ENCODE measurements around the gene ACSF2.

The ACSF2 gene

DNA sequence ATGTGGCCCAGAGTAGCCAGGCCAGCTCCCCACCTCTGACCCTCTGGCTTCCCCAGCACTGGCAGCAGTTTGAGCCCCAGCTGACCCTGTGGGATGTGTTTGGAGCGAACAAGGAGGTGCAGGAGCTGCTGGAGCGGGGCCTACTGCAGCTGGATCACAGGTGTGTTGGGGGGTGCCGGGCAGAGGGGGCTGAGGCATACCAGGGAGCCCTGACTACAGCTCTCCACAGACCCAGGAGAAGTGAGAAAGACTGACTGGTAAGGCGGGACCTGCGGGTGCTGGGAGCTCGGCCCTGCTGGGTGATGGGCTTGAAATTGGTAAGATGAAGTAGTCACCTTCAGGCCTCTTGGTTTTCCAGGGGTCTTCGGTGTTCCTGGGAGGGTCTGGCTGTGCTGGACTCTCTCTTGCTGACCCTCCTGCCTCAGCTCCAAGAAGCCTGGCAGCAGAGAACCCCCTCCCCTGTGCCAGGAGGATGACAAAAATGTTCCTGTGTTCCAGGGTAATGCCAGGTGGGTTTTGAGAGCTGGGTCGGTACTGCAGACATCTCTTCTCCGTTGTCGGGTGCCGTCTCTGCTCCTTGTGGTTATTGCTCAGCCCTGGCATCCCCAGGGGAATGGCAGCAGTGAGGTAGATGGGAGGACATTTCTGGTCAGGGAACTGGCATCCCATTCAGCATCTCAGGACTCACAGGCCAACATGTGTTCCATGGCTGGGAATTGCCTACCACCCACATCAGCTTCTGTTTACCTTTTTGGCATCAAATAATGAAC lies 58.6 kb downstream of the ACSF2 start:
- no peak overlapping the region for H3K4me3 ChIP-seq (ENCODE audit: low read length)
- no peaks in the 10 kb centered on the region for H3K9me3 ChIP-seq (ENCODE audit: control insufficient read depth, low read depth, low read length)
- H3K4me1 ChIP-seq (ENCODE audit: control insufficient read depth, low read depth, low read length) = no peaks in the 10 kb centered on the region
- peaks cover 24% of the 10 kb centered on the region for H3K36me3 ChIP-seq (ENCODE audit: control insufficient read depth, low read depth, low read length)
- no peaks in the 10 kb centered on the region for H3K27me3 ChIP-seq (ENCODE audit: control insufficient read depth, insufficient read depth, low read length)
- H3K9ac ChIP-seq (ENCODE audit: low read length) = no peak overlapping the region
- no peak overlapping the region for H3K27ac ChIP-seq (ENCODE audit: low read length)

DNA sequence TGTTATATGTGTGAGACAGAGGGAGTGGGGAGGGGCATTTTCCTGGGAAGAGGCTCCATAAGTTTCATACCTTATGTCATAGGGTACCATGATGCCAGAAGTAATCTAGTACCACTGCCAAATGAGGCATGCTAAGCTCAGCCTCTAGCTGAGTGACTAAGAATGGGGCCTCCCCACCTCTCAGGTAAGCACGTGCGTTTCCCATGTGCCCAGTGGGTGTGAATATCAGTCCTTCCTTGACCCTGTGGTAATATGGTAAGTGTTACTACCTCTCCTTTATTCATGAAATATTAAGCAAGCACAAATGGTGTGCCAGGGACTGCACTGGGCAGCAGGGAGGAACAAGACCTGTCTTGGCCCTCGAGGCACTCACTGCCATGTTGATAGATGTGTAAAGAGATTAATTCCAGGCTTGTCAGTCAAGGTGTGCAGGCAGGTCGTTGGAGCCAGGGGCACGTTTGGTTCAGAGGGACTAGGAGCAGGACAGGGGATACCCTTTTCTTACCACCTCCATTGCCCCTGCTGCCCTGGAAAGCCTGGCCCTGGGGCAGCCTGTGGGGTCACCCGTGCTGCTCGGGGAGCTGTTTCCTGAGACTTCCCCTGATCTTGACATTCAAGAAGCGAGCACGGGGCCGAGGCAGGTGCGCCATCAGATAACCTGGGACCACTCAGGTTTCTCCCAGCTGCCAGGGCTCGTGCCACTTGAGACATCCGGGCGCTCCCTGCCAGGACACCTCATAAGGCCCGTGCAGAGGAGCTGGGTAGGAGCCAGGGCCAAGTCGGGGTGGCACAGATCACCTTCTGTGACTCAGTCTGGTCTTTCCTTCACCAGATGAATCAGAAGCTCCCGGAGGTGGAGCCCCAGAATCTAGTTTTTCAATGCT lies 61.4 kb downstream of the ACSF2 start:
- Histone ChIP-seq H3K4me1 (ENCODE audit: control insufficient read depth, low read depth, low read length) (no peaks in the 10 kb centered on the region), H3K27me3 (ENCODE audit: control insufficient read depth, insufficient read depth, low read length) (no peaks in the 10 kb centered on the region), H3K9me3 (ENCODE audit: control insufficient read depth, low read depth, low read length) (no peaks in the 10 kb centered on the region), H3K36me3 (ENCODE audit: control insufficient read depth, low read depth, low read length) (peaks cover 19% of the 10 kb centered on the region), H3K4me3 (ENCODE audit: low read length) (no peak overlapping the region), H3K9ac (ENCODE audit: low read length) (no peak overlapping the region), H3K27ac (ENCODE audit: low read length) (no peak overlapping the region)

DNA sequence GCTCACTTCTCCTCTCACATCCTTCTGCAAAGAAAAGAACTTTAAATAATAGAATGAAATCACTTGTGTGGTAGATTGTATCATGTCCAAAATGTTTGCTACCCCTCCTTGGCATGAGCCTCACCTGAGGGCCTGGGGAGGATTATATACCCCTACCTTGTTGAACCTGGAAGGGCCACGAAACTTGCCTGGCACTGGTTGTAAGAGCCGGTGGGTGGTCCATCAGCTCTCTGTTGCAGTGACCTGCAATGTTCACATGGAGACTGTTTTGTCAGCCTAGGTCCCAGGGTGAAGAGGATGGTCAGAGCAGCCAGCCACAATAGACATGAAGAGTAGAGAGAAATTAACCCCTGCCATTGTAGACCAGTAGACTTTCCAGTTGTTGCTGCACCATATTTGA lies 62.9 kb downstream of the ACSF2 start:
- Histone ChIP-seq H3K9ac (ENCODE audit: low read length) (no peak overlapping the region), H3K9me3 (ENCODE audit: control insufficient read depth, low read depth, low read length) (no peaks in the 10 kb centered on the region), H3K27ac (ENCODE audit: low read length) (no peak overlapping the region)

DNA sequence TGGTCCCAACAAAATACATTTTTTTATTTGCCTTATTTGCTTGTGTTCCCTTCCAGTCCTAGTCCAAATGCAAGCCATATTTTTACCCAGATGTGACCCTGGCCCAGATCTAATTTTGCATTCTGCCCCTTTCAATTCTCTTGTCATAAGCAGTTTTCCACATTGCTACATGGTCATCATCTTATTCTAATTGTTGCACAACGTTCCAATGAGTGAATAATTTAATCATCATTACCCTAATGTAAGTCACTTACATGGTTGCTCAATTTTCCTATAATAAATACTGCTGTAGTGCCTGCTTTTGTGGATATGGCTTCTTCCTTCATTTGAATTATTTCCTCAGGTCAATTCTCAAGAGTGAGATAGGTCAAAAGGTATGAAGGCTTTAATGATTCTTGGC lies 65.5 kb downstream of the ACSF2 start:
- H3K9ac ChIP-seq (ENCODE audit: low read length) = no peak overlapping the region
- no peaks in the 10 kb centered on the region for H3K4me1 ChIP-seq (ENCODE audit: control insufficient read depth, low read depth, low read length)
- no peaks in the 10 kb centered on the region for H3K27me3 ChIP-seq (ENCODE audit: control insufficient read depth, insufficient read depth, low read length)
- H3K27ac ChIP-seq (ENCODE audit: low read length) = no peak overlapping the region
- no peaks in the 10 kb centered on the region for H3K9me3 ChIP-seq (ENCODE audit: control insufficient read depth, low read depth, low read length)
- H3K4me3 ChIP-seq (ENCODE audit: low read length) = no peak overlapping the region
- no peaks in the 10 kb centered on the region for H3K36me3 ChIP-seq (ENCODE audit: control insufficient read depth, low read depth, low read length)

More for the DNA sequence above, 62.9 kb downstream of the ACSF2 start:
- Histone ChIP-seq H3K4me1 (ENCODE audit: control insufficient read depth, low read depth, low read length) (no peaks in the 10 kb centered on the region), H3K27me3 (ENCODE audit: control insufficient read depth, insufficient read depth, low read length) (no peaks in the 10 kb centered on the region), H3K36me3 (ENCODE audit: control insufficient read depth, low read depth, low read length) (peaks cover 13% of the 10 kb centered on the region), H3K4me3 (ENCODE audit: low read length) (no peak overlapping the region)

DNA sequence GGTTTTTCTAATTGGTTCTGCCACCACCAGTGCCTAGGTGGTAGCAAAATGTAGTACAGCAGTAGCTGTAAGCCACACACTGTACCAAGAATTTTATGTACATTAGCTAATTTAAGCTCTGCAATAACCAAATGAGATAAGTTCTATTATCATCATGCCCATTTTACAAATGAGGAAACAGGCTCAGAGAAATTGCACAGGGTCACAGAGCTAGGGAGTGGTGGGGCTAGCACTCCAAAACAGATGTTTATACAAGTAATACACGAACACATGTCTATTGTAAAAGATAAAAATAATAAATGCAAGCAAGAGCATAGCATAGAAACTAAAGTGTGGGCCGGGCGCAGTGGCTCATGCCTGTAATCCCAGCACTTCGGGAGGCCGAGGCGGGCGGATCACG lies 66.2 kb downstream of the ACSF2 start:
- no peaks in the 10 kb centered on the region for H3K27me3 ChIP-seq (ENCODE audit: control insufficient read depth, insufficient read depth, low read length)
- no peak overlapping the region for H3K4me3 ChIP-seq (ENCODE audit: low read length)
- no peaks in the 10 kb centered on the region for H3K9me3 ChIP-seq (ENCODE audit: control insufficient read depth, low read depth, low read length)
- H3K36me3 ChIP-seq (ENCODE audit: control insufficient read depth, low read depth, low read length) = no peaks in the 10 kb centered on the region
- H3K9ac ChIP-seq (ENCODE audit: low read length) = no peak overlapping the region
- no peaks in the 10 kb centered on the region for H3K4me1 ChIP-seq (ENCODE audit: control insufficient read depth, low read depth, low read length)
- no peak overlapping the region for H3K27ac ChIP-seq (ENCODE audit: low read length)

DNA sequence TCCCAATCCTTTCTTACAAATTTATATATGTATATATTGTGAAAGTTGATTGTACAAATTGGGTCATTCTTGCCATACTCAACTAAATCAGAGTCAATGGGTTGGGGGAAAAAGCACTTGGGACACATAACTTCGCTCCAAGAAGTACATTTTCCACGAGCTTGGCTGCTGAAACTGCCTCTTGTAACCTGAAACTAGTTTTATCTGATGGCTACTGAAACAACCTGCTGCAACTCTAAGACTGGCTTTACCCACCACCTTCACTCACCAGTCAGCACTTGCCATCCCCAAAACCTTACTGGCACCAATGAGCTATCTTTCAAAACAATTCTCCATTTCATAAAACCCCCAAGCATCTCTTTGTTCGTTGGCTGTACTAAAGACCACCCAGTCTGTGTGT lies 67.7 kb downstream of the ACSF2 start:
- H3K4me1 ChIP-seq (ENCODE audit: control insufficient read depth, low read depth, low read length) = no peaks in the 10 kb centered on the region
- no peaks in the 10 kb centered on the region for H3K27me3 ChIP-seq (ENCODE audit: control insufficient read depth, insufficient read depth, low read length)
- no peak overlapping the region for H3K9ac ChIP-seq (ENCODE audit: low read length)

DNA sequence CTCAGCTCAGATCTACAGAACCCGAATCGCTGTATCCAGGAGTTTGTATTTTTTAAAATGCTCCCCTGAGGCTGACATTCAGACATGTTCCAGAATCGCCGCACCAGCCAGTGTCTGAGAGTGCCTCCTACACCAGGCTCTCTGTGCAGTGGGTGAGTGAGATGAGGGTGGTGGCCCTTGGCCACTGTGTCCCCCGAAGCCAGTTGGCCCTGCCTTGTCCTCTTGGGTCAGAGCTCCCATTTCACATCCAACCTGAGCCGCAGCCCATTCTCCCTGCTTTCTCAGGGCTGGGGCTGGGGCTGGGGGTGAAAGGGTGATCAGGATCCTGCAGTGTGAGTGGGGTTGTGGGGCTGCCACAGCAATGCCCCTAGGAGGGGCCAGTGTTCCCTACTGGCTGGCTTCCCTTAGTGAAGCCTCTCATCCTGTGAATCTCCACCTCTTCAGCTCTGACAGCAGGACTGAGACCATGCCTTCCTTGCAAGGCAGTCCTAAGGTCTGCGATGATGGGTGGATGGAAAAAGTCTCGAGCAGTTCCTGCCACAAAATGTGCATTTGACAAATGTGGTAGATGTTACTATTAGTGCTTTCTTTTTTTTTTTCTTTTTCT lies 69.3 kb downstream of the ACSF2 start:
- H3K27ac ChIP-seq (ENCODE audit: low read length) = no peak overlapping the region
- no peaks in the 10 kb centered on the region for H3K4me1 ChIP-seq (ENCODE audit: control insufficient read depth, low read depth, low read length)
- no peak overlapping the region for H3K9ac ChIP-seq (ENCODE audit: low read length)
- H3K9me3 ChIP-seq (ENCODE audit: control insufficient read depth, low read depth, low read length) = no peaks in the 10 kb centered on the region
- H3K4me3 ChIP-seq (ENCODE audit: low read length) = no peak overlapping the region
- no peaks in the 10 kb centered on the region for H3K36me3 ChIP-seq (ENCODE audit: control insufficient read depth, low read depth, low read length)
- no peaks in the 10 kb centered on the region for H3K27me3 ChIP-seq (ENCODE audit: control insufficient read depth, insufficient read depth, low read length)

More for the DNA sequence above, 67.7 kb downstream of the ACSF2 start:
- Histone ChIP-seq H3K36me3 (ENCODE audit: control insufficient read depth, low read depth, low read length) (no peaks in the 10 kb centered on the region), H3K9me3 (ENCODE audit: control insufficient read depth, low read depth, low read length) (no peaks in the 10 kb centered on the region), H3K4me3 (ENCODE audit: low read length) (no peak overlapping the region), H3K27ac (ENCODE audit: low read length) (no peak overlapping the region)

DNA sequence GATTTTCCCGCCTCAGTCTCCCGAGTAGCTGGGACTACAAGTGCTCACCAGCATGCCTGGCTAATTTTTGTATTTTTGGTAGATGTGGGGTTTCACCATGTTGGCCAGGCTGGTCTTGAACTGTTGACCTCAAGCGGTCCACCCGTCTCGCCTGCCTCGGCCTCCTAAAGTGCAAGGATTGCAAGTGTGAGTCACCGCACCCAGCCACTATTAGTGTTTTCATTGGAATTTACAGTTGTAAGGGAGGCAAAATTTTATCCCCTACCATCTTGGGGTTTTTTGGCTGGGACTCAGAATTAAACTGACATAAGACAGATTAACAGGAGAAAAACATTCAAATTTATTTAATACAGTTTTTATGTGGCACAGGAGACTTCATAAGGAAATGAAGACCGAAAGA lies 69.9 kb downstream of the ACSF2 start:
- H3K36me3 ChIP-seq (ENCODE audit: control insufficient read depth, low read depth, low read length) = no peaks in the 10 kb centered on the region
- no peaks in the 10 kb centered on the region for H3K4me1 ChIP-seq (ENCODE audit: control insufficient read depth, low read depth, low read length)
- no peak overlapping the region for H3K27ac ChIP-seq (ENCODE audit: low read length)
- H3K27me3 ChIP-seq (ENCODE audit: control insufficient read depth, insufficient read depth, low read length) = no peaks in the 10 kb centered on the region
- no peak overlapping the region for H3K4me3 ChIP-seq (ENCODE audit: low read length)
- H3K9ac ChIP-seq (ENCODE audit: low read length) = no peak overlapping the region
- H3K9me3 ChIP-seq (ENCODE audit: control insufficient read depth, low read depth, low read length) = no peaks in the 10 kb centered on the region

DNA sequence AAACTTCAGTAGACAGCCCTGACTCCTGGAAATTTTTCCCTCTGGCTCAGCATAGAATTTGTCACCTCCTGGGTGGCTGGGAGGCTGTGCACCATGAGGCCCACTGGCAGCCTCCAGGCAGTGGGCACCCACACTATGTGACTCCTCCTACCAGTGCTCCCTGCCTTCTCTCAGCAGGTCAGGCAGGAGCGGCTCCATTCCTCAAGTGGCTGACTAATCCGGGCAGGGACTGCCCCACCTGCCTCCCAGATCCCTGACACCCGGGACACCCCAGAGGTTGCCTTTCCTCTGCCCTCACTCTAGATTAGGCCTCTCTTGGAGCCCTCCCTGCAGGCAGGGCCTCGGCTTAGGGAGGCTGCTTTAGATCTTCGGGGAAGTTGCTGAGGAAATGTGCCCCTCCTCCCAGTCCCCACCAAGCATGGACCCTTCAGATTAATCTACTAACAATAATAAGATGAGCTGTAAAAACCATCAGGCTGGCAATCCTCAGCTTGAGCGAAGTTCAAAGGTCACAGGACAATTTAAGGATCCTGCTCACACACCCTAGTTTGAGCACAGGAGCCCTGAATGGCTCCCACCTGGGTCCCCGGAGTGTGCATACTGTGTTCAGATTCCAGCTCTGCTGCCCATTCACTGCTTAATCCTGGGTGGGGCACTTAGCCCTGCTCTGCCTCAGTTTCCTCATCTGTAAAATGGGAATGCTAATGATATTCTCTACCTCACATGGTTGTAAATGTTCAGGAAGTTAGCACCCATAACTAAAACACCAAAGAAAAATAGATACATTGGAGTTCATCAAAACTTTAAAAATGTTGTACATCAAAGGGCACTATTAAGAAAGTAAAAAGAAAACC lies 72.2 kb downstream of the ACSF2 start:
- Histone ChIP-seq H3K4me3 (ENCODE audit: low read length) (no peak overlapping the region), H3K27ac (ENCODE audit: low read length) (no peak overlapping the region), H3K36me3 (ENCODE audit: control insufficient read depth, low read depth, low read length) (no peaks in the 10 kb centered on the region), H3K4me1 (ENCODE audit: control insufficient read depth, low read depth, low read length) (no peaks in the 10 kb centered on the region), H3K9me3 (ENCODE audit: control insufficient read depth, low read depth, low read length) (no peaks in the 10 kb centered on the region), H3K27me3 (ENCODE audit: control insufficient read depth, insufficient read depth, low read length) (no peaks in the 10 kb centered on the region), H3K9ac (ENCODE audit: low read length) (no peak overlapping the region)

DNA sequence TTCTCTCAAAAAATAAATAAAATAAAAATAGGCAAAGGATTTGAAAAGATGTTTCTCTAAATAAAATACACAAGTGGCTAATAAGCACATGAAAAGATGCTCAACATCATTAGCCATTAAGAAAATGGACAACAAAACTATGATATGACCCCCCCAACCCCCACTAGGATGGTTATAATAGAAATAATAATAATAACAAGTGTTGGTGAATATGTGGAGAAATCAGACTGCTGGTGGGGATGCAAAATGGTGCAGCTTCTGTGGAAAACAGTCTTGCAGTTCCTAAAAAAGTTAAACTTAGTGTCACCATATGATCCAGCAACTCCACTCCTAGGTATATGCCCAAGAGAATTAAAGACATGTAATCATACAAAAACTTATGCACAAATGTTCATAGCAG lies 73.3 kb downstream of the ACSF2 start:
- Histone ChIP-seq H3K9ac (ENCODE audit: low read length) (no peak overlapping the region), H3K4me1 (ENCODE audit: control insufficient read depth, low read depth, low read length) (peaks cover 8% of the 10 kb centered on the region), H3K4me3 (ENCODE audit: low read length) (no peak overlapping the region), H3K36me3 (ENCODE audit: control insufficient read depth, low read depth, low read length) (no peaks in the 10 kb centered on the region), H3K9me3 (ENCODE audit: control insufficient read depth, low read depth, low read length) (no peaks in the 10 kb centered on the region), H3K27me3 (ENCODE audit: control insufficient read depth, insufficient read depth, low read length) (no peaks in the 10 kb centered on the region), H3K27ac (ENCODE audit: low read length) (no peak overlapping the region)

DNA sequence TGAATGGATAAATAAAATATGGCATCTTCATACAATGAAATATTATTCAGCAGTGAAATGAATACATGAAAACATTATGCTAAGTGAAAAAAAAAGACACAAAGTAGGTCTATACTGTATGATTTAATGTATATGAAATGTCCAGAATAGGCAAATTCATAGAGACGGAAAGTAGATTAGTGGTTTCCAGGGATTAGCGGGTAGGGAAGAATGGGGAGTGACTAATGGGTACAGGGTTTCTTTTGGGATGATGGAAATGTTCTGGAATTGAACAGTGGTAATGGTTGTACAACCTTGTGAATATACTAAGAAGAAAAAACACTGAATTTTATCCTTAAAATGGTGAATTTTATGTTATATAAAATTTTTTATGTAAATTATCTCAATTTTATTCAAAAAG lies 73.7 kb downstream of the ACSF2 start:
- peaks cover 8% of the 10 kb centered on the region for H3K4me1 ChIP-seq (ENCODE audit: control insufficient read depth, low read depth, low read length)
- no peaks in the 10 kb centered on the region for H3K36me3 ChIP-seq (ENCODE audit: control insufficient read depth, low read depth, low read length)
- H3K27ac ChIP-seq (ENCODE audit: low read length) = no peak overlapping the region
- no peak overlapping the region for H3K4me3 ChIP-seq (ENCODE audit: low read length)
- no peak overlapping the region for H3K9ac ChIP-seq (ENCODE audit: low read length)
- no peaks in the 10 kb centered on the region for H3K27me3 ChIP-seq (ENCODE audit: control insufficient read depth, insufficient read depth, low read length)
- H3K9me3 ChIP-seq (ENCODE audit: control insufficient read depth, low read depth, low read length) = no peaks in the 10 kb centered on the region

Measured in iPS-18a (cell line).